ENCODE results near the gene EEF1AKMT3. TPM values are rescaled to one million over a fixed set of nuclear protein-coding genes. Genes with fewer than 3 reads are reported as not detected.

EEF1AKMT3 gene
- polyA plus RNA-seq, 1 donor (not counting 4 experiments of a cell fraction or from before 2014, with no cell fraction given): 7.7 TPM

DNA sequence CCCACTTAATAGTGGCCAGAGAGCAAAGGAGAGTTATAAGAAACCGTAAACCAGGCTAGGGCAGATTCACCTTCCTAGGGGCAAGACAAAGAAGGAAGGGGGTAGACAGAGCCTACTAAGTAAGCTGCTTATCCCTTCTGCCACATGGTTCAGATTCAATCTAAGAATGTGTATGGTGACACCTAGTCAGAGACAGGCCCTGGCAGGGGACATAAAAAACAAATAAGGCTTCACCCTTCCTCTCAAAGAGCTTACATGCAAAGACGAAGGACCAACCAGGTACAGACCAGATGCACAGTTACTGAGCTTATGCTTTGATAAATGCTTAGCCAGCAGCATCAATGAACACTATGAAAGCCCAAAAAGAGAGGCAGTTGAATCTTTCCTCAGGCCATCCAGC is 10.0 kb upstream of the EEF1AKMT3 start:
- Histone ChIP-seq H3K27me3 (ENCODE audit: control insufficient read depth, extremely low read depth, insufficient read depth, low read length) (no peaks in the 10 kb centered on the region), H3K79me2 (ENCODE audit: control insufficient read depth, insufficient read depth, low read length) (peaks cover 50% of the 10 kb centered on the region), H3K9me1 (ENCODE audit: control insufficient read depth, extremely low read depth, insufficient read depth, low read length) (no peaks in the 10 kb centered on the region), H3K27ac (ENCODE audit: control insufficient read depth, insufficient read depth, low read length) (no peak overlapping the region), H3K4me2 (ENCODE audit: control insufficient read depth, extremely low read depth, insufficient read depth, low read depth, low read length) (peak overlapping the region; percentile 29), H3K9ac (ENCODE audit: control insufficient read depth, extremely low read depth, insufficient read depth, low read length) (no peak overlapping the region), H3K4me1 (ENCODE audit: control insufficient read depth, extremely low read depth, insufficient read depth, low read length) (peaks cover 24% of the 10 kb centered on the region), H3K9me3 (ENCODE audit: control insufficient read depth, low read depth, low read length) (no peaks in the 10 kb centered on the region), H3K36me3 (ENCODE audit: control insufficient read depth in 2 of 2, extremely low read depth in 1 of 2, insufficient read depth in 2 of 2, low read length in 2 of 2) (peaks cover 35 to 55% of the 10 kb centered on the region in 2 experiments), H3K4me3 (ENCODE audit: control insufficient read depth in 2 of 3, extremely low read depth in 1 of 3, insufficient read depth in 2 of 3, low read depth in 1 of 3, low read length in 3 of 3) (peak overlapping the region in 1 of 3 experiments; percentile 21), H4K20me1 (ENCODE audit: control insufficient read depth, extremely low read depth, insufficient read depth, low read length) (peaks cover 7% of the 10 kb centered on the region), H2AFZ (ENCODE audit: control insufficient read depth, low read length) (no peak overlapping the region)
- dilution Hi-C loops (cut with MboI; ENCODE audit: extremely low pct_ligation_motif_present, low sequenced_read_pairs): no loop called here
- TF ChIP-seq EZH2 (IDR thresholded peaks at IDR 0.05; ENCODE audit: low read length): no peak
- TF ChIP-seq, protein P1, sequence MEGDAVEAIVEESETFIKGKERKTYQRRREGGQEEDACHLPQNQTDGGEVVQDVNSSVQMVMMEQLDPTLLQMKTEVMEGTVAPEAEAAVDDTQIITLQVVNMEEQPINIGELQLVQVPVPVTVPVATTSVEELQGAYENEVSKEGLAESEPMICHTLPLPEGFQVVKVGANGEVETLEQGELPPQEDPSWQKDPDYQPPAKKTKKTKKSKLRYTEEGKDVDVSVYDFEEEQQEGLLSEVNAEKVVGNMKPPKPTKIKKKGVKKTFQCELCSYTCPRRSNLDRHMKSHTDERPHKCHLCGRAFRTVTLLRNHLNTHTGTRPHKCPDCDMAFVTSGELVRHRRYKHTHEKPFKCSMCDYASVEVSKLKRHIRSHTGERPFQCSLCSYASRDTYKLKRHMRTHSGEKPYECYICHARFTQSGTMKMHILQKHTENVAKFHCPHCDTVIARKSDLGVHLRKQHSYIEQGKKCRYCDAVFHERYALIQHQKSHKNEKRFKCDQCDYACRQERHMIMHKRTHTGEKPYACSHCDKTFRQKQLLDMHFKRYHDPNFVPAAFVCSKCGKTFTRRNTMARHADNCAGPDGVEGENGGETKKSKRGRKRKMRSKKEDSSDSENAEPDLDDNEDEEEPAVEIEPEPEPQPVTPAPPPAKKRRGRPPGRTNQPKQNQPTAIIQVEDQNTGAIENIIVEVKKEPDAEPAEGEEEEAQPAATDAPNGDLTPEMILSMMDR (optimal IDR thresholded peaks at IDR 0.05 in 1 of 3, IDR thresholded peaks at IDR 0.05 in 1 of 3, conservative IDR thresholded peaks at IDR 0.05 in 1 of 3; ENCODE audit: extremely low read depth in 1 of 3, insufficient read depth in 2 of 3, low read length in 3 of 3): no peak
- DNase-seq (ENCODE audit: low read depth, low spot score): no peak
- no peak for FAIRE-seq

DNA sequence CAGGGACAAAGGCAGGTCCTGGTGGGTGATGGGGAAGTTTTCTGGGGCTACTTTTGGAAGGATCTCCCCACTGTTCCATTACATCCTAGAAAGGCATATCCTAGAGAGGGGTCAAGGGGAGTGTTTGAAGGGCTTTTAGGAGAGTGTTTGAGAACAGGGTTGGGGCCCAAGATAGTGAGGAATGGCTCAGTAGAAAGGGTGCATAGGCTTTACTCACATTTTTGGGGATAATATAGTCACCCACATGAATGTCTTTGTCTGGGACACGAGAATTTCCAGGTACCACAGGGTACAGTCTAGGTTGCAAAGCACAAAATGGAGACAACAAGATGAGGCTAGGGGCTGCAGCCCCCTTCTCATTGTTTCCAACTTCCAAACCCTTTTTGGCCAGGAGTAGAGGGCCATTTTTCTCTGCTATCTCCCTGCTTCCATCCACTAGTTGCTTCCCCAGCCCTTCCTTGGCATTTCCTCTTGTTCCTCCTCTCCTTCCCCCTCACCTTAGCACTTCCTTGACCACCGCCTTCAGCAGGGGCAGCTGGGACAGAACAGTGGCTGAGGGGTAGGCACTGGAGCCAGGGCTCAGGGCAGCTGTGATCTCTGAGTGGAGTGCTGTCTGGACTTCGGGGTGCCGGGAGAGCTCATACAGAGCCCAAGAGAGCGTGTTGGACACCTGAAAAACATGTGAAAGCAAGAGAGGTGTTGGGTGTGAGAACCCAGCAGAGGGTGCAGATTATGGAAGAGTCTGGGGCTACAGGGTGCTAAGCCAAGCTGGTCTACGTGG is 8.3 kb upstream of the EEF1AKMT3 start:
- Histone ChIP-seq H3K4me2 (ENCODE audit: control insufficient read depth, extremely low read depth, insufficient read depth, low read depth, low read length) (peak overlapping the region; percentile 74), H3K9me1 (ENCODE audit: control insufficient read depth, extremely low read depth, insufficient read depth, low read length) (no peaks in the 10 kb centered on the region), H3K9me3 (ENCODE audit: control insufficient read depth, low read depth, low read length) (no peaks in the 10 kb centered on the region), H2AFZ (ENCODE audit: control insufficient read depth, low read length) (no peak overlapping the region), H4K20me1 (ENCODE audit: control insufficient read depth, extremely low read depth, insufficient read depth, low read length) (peaks cover 4% of the 10 kb centered on the region), H3K4me1 (ENCODE audit: control insufficient read depth, extremely low read depth, insufficient read depth, low read length) (peaks cover 29% of the 10 kb centered on the region), H3K4me3 (ENCODE audit: control insufficient read depth in 2 of 3, extremely low read depth in 1 of 3, insufficient read depth in 2 of 3, low read depth in 1 of 3, low read length in 3 of 3) (peak overlapping the region; percentile 69 to 97 (median 89)), H3K27ac (ENCODE audit: control insufficient read depth, insufficient read depth, low read length) (no peak overlapping the region), H3K36me3 (ENCODE audit: control insufficient read depth in 2 of 2, extremely low read depth in 1 of 2, insufficient read depth in 2 of 2, low read length in 2 of 2) (peaks cover 31 to 55% of the 10 kb centered on the region in 2 experiments), H3K27me3 (ENCODE audit: control insufficient read depth, extremely low read depth, insufficient read depth, low read length) (no peaks in the 10 kb centered on the region), H3K9ac (ENCODE audit: control insufficient read depth, extremely low read depth, insufficient read depth, low read length) (peak overlapping the region; percentile 80), H3K79me2 (ENCODE audit: control insufficient read depth, insufficient read depth, low read length) (peaks cover 66% of the 10 kb centered on the region)
- DNase-seq (ENCODE audit: low read depth, low spot score) (no peak), FAIRE-seq (no peak)
- no peak for TF ChIP-seq EZH2 (IDR thresholded peaks at IDR 0.05; ENCODE audit: low read length)
- TF ChIP-seq, protein P1 (optimal IDR thresholded peaks at IDR 0.05 in 1 of 3, IDR thresholded peaks at IDR 0.05 in 1 of 3, conservative IDR thresholded peaks at IDR 0.05 in 1 of 3; ENCODE audit: extremely low read depth in 1 of 3, insufficient read depth in 2 of 3, low read length in 3 of 3): no peak
- dilution Hi-C loops (cut with MboI; ENCODE audit: extremely low pct_ligation_motif_present, low sequenced_read_pairs): no loop called here
